HUES48 (cell line): Measurements from ENCODE around the gene PTPN14.

Source experiments
- H3K27ac ChIP-seq: one replicate; pipeline ENCODE4 v1.7.0; 2013; ENCODE audit warnings: low read depth, low read length, inconsistent platforms
- H3K27me3 ChIP-seq: 2 replicates; pipeline ENCODE4 v1.6.1; 2013; ENCODE audit warnings: mild to moderate bottlenecking, low read length; ENCODE audit not compliant: control insufficient read depth, insufficient read depth
- H3K36me3 ChIP-seq: 2 replicates; pipeline ENCODE4 v1.6.1; 2013; ENCODE audit warnings: low read length; ENCODE audit not compliant: control insufficient read depth, insufficient read depth
- H3K4me1 ChIP-seq: 2 replicates; pipeline ENCODE4 v1.6.1; 2013; ENCODE audit warnings: mild to moderate bottlenecking, low read length; ENCODE audit not compliant: control insufficient read depth, insufficient read depth
- H3K4me3 ChIP-seq: 2 replicates; pipeline ENCODE4 v1.5.1; 2013; ENCODE audit warnings: mild to moderate bottlenecking, low read depth, low read length
- H3K9ac ChIP-seq: 2 replicates; pipeline ENCODE4 v1.6.1; 2013; ENCODE audit warnings: mild to moderate bottlenecking, low read depth, low read length, moderate library complexity
- H3K9me3 ChIP-seq: 2 replicates; pipeline ENCODE4 v1.6.1; 2013; ENCODE audit warnings: low read length; ENCODE audit not compliant: control insufficient read depth, insufficient read depth

The PTPN14 gene

GRCh38 chr1:214301526-214301925 lies 249.9 kb downstream of the PTPN14 start:
- Histone ChIP-seq H3K27ac (no peak overlapping the region), H3K9ac (no peak overlapping the region), H3K36me3 (no peaks in the 10 kb centered on the region), H3K4me3 (no peak overlapping the region), H3K4me1 (peaks cover 24% of the 10 kb centered on the region), H3K9me3 (no peaks in the 10 kb centered on the region), H3K27me3 (peaks cover 16% of the 10 kb centered on the region)

- Histone ChIP-seq H3K4me1 (peaks cover 32% of the 10 kb centered on the region), H3K36me3 (no peaks in the 10 kb centered on the region), H3K27ac (no peak overlapping the region), H3K9me3 (no peaks in the 10 kb centered on the region), H3K4me3 (no peak overlapping the region), H3K9ac (no peak overlapping the region), H3K27me3 (peaks cover 29% of the 10 kb centered on the region)
Measured at GRCh38 chr1:214300149-214300780, 251.1 kb downstream of the PTPN14 start.
